Measurements from ENCODE around the gene ACCS.

ACCS gene

DNA sequence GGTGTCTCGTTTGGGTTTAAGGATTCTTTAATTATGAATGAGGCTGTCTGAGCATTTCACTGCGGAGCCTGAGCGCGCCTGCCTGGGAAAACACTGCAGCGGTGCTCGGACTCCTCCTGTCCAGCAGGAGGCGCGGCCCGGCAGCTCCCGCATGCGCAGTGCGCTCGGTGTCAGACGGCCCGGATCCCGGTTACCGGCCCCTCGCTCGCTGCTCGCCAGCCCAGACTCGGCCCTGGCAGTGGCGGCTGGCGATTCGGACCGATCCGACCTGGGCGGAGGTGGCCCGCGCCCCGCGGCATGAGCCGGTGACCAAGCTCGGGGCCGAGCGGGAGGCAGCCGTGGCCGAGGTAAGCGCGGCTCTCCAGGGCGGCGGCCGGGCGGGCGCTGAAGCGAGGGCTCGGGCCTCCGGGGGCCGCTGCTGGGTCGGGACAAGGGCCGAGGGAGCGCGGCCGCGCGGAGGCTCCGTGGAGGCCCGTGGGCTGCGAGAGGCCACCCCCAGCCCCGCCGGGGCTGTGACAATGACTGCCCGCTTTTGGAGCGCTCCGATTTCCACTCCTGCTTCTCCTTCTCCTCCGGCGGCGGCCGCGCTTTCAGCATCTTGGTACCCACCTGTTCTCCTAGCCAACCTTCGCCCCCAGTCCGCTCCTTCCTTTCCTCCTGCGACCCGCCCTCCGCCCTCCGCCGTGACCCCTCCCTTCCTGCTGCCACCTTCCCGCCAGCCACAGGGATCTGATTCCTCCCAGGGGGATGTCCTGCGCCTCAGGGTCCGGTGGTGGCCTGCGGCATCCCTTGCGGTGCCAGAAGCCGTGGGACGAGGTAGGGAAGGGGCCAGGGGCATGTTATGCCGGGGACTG, 29.7 kb downstream of the ACCS start, which contains the start of gene EXT2:
TSS of gene EXT2 (plus strand) at position 173 of the 854 bp plus-strand sequence. CDS start 12,035 bp downstream, outside the sequence.
- peak; percentile 80 for DNase-seq

DNA sequence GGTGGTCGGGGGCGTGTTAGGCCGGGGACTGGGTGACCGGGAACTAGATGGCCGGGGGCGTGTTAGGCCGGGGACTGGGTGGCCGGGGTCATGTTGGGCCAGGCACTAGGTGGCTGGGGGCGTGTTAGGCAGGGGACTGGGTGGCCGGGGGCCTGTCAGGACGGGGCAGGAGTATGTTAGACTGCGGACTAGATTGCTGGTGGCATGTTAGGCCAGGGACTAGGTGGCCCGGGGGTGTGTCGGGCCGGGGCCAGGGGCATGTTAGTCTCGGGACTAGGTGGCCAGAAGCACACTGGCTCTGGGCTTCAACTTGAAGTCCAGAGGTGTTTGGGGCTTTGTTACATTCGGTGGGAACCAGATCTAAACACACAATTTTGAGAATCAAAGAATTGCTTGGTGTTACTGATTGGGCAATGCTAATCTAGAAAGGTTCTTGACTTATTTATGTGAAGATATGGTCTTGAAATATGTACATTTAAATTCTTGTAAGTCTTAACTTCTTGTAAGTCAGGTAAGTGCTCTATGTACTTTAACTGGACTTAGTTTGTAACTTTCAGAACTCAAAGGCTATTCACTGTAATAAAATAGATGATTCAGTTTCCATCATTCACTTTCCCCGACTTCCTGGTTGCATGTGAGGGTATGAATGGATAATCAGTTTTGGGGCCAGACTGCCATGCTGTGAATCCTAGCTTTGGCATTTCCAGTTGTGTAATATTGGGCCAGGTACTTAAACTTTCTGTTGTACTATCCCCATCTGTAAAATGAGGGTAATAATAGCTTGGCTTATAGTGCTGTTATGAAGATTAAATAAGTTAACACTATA, 30.5 kb downstream of the ACCS start:
- no peak for DNase-seq

DNA sequence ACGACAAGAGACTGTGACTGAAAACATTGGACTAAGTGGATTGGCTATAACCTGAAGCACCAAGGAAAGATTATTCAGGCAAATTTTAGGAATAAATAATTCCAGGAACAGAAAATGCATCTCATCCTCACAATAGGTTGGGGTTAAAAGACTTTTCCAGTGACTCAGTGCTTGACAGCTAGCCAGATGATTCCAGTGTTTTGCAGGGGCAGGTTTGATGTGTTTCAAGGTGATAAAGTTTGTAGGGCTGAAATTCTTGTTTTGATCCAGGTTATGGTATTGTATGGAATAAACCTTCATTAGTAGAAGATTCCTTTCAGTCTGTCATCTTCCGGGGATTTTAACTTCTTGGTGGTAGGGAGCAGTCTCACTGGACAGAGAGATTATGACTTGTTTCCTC, 31.8 kb downstream of the ACCS start:
- DNase-seq = no peak

DNA sequence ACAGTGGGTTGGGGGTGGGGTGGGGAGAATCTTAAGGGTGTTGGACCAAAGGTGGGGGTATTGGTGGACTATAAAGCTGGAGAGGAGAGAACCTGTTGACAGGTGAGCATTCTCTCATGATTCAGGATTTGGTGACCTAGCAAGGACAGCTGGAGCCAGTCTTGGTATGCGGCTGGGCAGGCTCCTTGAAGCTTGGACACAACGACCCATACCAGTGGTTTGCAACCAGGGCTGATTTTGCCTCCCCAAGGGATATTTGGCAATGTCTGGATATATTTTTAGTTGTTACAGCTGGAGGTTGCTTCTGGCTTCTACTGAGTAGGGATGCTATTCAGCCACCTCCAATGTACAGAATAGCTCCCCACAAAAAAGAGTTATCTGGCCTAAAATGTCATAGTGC, 35.0 kb downstream of the ACCS start:
- no peak for DNase-seq

DNA sequence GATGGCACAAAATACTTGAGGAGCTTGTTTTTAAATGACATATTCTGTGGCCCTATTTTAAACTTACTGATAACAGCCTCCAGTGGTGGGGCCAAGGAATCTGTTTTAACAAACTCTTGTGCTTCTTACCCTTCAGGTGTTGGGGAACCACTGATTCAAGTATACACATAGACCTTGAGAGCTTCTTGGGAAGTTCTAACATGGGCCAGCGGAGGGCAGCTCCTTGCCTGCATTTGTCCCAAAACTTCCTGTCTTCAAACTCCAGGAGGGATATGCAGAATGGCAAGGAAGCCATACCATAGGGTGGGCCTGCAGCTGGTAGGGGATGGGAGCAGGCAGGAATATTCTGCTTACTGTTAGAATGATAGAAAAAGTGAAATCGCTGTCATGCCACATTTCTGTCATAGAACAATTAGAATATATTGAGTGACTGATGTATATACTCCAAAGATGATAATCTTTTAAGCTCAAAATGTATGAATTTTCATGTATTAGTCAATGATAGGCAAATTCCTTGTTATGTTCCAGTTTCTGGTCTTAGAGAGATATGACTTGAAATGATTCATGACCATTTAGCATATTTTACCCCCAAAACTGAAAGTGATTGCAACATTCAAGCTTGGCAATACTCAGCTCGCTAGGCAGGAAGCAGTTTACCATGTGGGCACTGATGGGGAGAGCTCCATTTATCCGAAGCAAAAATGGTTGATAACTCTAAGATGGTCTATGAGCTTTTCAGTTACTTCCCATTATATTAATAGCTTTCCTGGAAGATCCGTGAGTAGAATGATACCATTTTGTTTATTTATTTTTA, 38.6 kb downstream of the ACCS start:
- no peak for DNase-seq

DNA sequence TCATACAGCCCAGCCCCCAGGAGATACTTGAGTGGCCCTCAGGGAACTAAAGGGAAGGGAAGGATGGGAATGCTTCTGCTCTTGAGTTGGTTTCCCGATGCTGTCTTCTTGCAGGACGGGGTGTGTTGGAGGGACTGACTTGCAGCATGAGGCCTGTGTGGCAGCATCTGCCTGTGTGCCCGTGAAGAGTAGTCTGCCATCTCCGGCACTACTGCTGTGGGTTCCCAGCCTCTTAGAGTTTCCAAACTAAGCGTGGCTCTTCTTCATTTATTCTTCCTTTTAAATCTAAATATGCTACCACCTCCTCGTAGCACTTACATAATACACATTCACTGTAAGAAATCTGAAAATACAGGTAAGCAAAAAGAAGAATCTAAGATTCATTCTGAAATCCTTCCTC, 42.2 kb downstream of the ACCS start:
- DNase-seq = no peak

DNA sequence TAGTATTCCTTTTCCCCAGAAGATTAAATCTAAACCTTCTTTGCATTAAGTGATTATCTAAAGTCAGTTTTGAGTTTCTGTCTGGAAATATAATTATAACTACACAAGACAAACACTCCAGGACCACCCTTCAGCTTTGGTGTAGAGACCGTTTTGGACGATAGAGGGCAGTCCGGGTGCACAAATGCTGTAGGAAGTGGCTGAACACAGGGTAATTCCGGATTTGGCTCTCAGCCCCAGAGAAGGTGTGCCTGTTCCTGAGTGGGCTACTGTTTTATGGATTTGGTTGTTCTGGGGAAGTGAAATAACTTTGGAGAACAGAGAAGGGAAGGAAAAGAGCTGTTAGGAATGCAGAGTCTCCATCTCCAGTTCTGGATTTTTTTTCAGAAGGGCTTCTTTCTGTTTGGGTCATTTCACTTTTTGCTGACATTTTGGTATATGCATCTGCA, 44.2 kb downstream of the ACCS start:
- peak; percentile 14 for DNase-seq

DNA sequence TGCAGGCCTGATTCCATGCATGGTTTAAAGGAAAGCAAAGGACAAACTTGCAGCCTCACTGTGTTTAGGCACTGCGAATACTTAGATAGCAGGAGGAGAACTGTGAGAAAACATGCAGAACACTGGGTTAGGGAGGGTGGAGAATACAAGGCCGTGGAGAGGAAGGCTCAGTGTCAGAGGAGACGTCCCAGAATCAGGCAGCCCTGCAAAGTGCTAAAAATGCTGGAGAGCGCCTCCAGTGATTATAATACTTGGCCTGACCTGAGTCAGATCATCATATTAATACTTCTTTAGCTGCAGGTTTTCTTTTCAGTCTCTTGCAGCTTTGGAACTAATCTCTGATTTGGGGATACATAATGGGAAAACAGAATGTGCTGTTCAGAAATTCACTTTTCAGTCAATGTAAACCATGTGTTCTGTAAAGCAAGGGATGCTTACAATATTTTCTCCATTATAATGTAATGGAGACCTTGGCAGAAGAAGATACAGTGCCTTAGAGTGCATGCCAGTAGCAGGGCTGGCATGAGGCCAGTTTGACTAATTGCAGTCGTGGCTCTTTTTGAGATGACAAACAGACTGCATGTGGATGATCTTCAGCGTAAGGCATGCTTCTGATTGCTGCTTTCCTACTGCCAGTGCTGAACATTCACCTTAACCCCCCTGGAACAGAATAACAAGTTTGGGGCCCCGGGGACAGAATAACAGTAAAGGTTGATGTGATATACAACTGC, 46.2 kb downstream of the ACCS start:
- DNase-seq = peak; percentile 4

DNA sequence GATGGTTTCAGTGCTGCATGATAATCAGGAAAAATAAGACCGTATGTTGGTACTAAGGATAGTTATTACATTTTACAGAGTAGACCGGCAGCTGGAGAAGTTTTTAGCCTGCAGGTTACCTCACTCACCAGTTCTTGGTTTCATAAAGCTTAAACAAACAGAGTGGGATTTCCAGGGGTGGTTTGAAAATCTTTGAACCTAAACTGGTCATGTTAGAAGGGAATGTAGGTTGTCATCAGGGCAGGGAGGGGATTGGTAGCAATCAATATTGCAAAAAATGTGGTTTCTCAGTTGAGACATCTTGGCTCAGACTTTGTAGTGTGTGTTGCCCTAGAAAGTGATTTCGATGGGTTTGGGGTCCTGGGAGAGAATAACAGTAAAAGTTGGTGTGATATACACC, 46.9 kb downstream of the ACCS start:
- DNase-seq = no peak

DNA sequence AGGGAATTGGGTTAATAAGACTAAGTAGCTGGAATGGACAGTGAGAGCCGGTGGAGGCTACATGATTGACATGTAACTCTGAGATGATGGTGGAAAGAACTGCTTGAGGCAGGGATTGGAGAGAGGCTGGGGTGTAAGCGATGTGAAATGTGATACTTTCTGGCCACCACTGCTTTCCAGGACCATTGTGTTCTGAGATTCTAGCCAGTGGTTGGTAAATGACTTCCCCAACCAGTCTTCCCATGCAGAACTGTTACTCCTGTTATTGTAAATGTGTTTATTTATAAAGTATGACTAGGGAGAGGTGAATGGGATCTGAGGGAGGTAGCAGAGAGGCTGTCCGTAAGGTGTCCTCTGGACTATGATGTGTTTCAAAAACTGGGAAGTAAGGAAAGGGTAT, 47.5 kb downstream of the ACCS start:
- DNase-seq = no peak

DNA sequence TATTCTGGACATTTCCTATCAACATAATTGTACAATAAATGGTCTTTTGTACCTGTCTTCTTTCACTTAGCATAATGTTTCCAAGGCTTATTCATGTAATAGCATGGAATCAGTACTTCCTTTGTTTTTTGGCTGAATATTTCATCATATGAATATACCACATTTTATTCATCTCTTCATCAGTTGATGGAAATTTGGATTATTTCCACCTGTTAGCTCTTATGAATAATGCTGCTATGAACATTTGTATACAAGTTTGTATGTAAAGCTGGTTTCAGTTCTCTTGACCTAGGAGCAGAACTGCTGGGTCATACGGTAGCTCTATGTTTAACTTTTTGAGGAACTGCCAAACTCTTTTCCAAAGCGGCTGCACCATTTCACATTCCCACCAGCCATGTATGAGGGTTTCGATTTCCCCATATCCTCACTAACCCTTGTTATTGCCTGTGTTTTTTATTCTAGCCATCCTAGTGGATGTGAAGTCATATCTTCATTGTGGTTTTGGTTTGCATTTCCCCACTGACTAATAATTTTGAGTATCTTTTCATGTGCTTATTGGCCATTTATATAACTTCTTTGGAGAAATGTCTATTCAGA, 50.3 kb downstream of the ACCS start:
- no peak for DNase-seq

DNA sequence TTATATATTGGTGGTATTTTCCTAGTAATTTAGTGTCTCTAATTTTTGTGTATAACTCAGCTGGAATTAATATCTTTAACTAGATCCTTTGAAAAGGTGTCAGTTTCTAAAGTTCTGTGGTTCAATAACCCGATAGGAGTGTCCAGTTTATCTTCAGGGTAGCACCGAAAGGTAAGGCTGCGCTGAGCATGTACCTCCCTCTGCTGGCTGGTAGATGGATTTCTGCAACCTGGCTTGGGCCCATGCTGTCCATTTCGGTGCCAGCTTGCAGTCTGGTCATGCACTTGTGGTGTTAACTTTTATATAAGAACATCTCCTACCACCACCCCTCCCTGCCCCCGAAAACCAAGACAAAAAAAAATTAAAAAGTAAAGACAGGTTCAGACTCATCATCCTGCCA, 54.1 kb downstream of the ACCS start:
- DNase-seq = no peak

DNA sequence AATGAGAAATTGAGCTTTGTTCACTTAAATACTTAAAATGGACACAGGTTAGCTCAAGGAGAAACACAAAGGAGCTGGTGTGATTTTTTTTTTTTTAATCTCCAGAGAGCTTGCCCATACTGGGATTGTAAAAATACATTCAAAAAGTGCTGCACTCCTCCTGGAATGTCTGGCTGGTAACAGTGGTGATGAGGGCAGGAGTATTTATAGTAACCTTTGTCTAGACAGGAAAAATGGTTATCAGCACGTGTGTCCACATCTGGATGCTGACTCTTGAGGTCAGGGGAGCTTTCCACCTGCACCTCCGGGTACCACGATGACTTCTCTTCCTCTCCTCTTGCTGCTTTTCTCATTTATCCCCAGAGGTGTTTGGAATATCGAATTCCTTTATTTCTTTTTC, 59.5 kb downstream of the ACCS start:
- DNase-seq = no peak

DNA sequence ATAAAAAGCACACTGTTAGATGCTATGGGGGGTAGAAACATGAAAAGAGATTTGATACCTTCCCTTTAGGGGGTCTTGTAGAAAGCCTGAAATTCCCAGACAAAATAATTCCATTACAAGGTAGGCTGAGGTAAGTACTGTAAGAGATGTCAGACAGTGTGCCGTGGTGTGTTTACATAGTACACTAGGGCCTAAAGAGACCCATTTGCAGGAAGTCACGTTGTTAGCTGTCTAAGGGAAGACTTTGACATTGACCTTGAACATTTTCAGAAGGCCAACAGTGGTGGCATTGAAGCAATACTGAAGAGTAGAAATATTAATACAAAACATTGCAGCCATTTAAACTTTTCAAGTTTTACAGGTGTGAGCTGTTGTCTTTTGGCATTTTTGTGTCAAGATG, 60.2 kb downstream of the ACCS start:
- DNase-seq = no peak

DNA sequence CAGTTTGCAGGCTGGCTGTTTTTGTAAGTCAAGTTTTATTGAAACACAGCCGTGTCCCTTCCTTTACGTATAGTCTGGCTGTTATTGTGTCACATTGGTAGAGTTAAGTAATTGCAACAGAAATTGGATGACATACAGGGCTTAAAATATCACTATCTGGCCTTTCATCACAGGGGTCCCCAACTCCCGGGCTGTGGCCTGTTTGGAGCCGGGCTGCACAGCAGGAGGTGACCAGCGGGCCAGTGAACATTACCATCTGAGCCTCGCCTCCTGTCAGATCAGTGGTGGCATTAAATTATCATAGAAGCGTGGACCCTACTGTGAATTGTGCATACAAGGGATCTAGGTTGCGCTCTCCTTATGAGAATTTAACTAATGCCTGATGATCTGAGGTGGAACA, 61.1 kb downstream of the ACCS start:
- no peak for DNase-seq

DNA sequence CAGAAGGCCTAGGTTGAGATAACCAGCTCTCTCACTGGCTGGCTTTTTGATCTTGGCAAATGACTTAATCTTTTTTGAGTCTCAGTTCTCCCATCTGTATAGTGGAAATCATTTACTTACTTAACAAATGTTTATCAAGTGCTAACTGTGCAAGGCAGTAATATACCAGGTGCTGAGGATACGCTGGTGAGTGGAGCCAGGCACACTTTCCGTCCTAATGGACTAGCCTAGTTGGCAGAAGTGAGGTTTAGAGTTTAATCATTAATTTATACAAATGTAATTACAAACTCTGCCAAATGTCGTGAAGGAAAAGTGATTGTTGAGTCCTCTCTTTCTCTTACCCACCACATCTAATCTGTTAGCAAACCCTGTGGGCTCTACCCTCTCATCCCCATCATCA, 62.7 kb downstream of the ACCS start:
- DNase-seq = no peak

DNA sequence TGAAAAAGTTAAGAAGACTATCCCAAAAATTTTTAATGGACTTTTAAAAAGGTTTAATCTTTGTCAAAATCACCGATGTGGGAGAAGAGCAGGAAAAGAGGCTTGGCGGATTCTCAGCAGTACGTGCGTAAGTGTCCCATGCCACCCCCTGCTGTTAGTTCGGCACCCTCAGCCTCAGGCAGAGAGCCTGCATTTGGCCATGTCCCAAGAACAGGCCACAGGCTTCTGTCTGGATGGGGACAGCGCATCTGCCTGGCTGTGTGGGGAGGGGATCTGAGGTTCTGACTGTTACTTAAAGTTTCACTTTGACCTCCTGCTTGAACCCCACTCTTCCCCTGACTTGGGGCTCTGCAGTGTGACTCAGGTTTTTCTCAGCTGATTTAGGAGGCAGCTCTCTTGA, 64.7 kb downstream of the ACCS start:
- DNase-seq = no peak

DNA sequence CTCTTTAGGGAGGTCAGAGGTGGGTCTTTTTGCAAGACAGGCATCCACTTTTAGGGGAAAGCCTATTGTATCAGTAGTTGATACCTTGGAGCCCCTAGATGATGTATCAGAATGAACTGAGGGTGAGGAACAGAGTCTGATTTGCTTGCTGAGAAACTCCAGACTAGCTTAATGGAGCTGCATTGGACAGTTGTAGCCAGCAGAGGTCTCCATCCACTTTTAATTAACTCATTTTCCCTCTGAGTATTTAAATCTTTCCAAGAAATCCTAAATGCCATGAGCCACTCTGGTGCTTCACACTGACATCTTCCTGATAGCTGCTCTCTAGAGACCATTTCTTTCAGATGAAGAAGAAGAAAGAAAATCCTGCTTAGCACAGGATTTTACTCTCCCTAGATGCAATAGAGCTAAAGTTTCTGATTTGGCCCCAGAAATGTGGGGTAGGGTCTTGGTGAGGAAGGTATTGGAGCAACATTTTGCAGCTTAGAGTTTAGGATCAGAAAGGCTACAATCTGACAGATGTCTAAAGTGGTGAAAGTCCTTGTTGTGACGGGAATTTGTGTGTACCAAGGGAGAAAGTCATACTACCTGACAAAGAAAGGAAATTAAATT, 67.4 kb downstream of the ACCS start:
- DNase-seq = no peak
